ENCODE measurements around the gene NOP16. TPM values are rescaled to one million over a fixed set of nuclear protein-coding genes. Genes with fewer than 3 reads are reported as not detected.

NOP16 gene
- total RNA-seq, 1 experiment from 2014 or later: 31.5 TPM

DNA sequence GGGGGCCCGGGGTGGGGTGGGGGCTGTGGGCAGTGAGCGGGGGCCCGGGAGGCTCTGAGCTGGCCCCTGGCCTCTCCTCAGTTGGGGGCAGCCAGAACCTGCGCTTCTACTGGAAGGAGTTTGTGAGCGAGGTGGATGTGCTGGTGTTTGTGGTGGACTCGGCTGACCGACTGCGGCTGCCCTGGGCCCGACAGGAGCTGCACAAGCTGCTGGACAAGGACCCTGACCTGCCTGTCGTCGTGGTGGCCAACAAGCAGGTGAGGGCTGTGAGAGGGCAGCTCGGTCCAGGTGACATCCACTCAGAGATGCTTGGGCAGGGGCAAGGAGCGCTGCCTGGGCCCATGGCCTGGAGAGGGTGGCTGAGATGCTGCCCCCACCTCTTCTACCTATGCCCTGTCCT, 19.7 kb downstream of the NOP16 start:
- intact Hi-C loops (cut with micrococcal nuclease; ENCODE audit: unreplicated experiment): no loop called here
- no peak for DNase-seq
- ChIA-PET POLR2A (ENCODE audit: unreplicated experiment) (no interaction called here), CTCF (no interaction called here)
- 0 out of 2 replicates have a peak, but pooled peaks cover 12% of the 10 kb centered on the region for H3F3A ChIP-seq (ENCODE audit: insufficient read depth, low read depth)
- no TSS peak for BruUV-seq (replicated peaks)
- no peaks in the 10 kb centered on the region for H3K9me2 ChIP-seq (ENCODE audit: insufficient read depth)
- no peak for TF ChIP-seq EZH2 (IDR thresholded peaks at IDR 0.05; ENCODE audit: low read depth)
- TF ChIP-seq, protein P1, sequence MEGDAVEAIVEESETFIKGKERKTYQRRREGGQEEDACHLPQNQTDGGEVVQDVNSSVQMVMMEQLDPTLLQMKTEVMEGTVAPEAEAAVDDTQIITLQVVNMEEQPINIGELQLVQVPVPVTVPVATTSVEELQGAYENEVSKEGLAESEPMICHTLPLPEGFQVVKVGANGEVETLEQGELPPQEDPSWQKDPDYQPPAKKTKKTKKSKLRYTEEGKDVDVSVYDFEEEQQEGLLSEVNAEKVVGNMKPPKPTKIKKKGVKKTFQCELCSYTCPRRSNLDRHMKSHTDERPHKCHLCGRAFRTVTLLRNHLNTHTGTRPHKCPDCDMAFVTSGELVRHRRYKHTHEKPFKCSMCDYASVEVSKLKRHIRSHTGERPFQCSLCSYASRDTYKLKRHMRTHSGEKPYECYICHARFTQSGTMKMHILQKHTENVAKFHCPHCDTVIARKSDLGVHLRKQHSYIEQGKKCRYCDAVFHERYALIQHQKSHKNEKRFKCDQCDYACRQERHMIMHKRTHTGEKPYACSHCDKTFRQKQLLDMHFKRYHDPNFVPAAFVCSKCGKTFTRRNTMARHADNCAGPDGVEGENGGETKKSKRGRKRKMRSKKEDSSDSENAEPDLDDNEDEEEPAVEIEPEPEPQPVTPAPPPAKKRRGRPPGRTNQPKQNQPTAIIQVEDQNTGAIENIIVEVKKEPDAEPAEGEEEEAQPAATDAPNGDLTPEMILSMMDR (conservative IDR thresholded peaks at IDR 0.05): no peak
- no peaks in the 10 kb centered on the region for H3K36me3 ChIP-seq (ENCODE audit: low read depth)
- no peaks in the 10 kb centered on the region for H3K27me3 ChIP-seq (ENCODE audit: insufficient read depth, low read depth)
- no peak overlapping the region for H3K4me2 ChIP-seq
- H3K4me3 ChIP-seq: no peak overlapping the region
- no peaks in the 10 kb centered on the region for H4K20me1 ChIP-seq (ENCODE audit: insufficient read depth)
- H3K4me1 ChIP-seq (replicated peaks; ENCODE audit: insufficient read depth): peaks cover 13% of the 10 kb centered on the region
- no peaks in the 10 kb centered on the region for H3K9me3 ChIP-seq (ENCODE audit: insufficient read depth, low read depth)
- no peaks in the 10 kb centered on the region for H3K79me2 ChIP-seq (ENCODE audit: low read depth)
- no peak overlapping the region for H2AFZ ChIP-seq
- H3K27ac ChIP-seq: no peak overlapping the region

DNA sequence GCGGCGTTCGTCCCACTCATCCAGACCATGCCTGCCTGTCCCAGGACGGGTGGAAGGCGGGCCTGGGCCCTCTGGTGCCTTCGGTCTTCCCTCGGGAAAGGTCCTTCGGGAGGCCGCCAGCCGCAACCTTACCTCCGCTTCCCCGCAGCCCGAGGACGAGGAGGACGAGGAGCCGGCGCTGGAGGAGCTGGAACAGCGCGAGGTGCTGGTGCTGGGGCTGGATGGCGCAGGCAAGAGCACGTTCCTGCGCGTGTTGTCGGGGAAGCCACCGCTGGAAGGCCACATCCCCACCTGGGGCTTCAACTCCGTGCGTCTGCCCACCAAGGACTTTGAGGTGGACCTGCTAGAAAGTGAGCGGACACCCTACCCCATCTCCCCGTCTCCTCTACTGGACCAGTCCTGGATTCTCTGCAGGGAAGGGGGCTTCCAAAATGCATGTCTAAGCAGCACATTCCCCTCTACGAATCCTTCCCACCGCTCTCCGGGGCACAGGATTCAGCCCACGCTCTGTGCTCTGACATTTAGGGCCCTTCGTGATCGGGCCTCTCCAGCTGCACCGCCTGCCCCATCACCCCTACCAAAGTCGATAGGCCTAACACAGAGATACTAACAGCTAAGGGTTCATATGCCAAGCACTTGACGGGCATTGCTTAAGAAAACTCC, 22.0 kb downstream of the NOP16 start:
- peaks cover 2% of the 10 kb centered on the region; the same call in 1 of the 2 replicates for H3K79me2 ChIP-seq (ENCODE audit: low read depth)
- no peak overlapping the region for H3K4me2 ChIP-seq
- H3K9me2 ChIP-seq (ENCODE audit: insufficient read depth): no peaks in the 10 kb centered on the region
- no peaks in the 10 kb centered on the region for H3F3A ChIP-seq (ENCODE audit: insufficient read depth, low read depth)
- BruUV-seq (replicated peaks): no TSS peak
- no peaks in the 10 kb centered on the region for H3K36me3 ChIP-seq (ENCODE audit: low read depth)
- ChIA-PET POLR2A (ENCODE audit: unreplicated experiment) (no interaction called here), CTCF (no interaction called here)
- no peak overlapping the region for H2AFZ ChIP-seq
- no peaks in the 10 kb centered on the region for H3K27me3 ChIP-seq (ENCODE audit: insufficient read depth, low read depth)
- H3K27ac ChIP-seq: no peak overlapping the region
- no peak overlapping the region for H3K4me3 ChIP-seq
- H4K20me1 ChIP-seq (ENCODE audit: insufficient read depth): no peaks in the 10 kb centered on the region
- intact Hi-C loops (cut with micrococcal nuclease; ENCODE audit: unreplicated experiment): no loop called here
- H3K4me1 ChIP-seq (replicated peaks; ENCODE audit: insufficient read depth): no peaks in the 10 kb centered on the region; the same call in 1 of the 2 replicates
- TF ChIP-seq EZH2 (IDR thresholded peaks at IDR 0.05; ENCODE audit: low read depth): no peak
- TF ChIP-seq, protein P1 (conservative IDR thresholded peaks at IDR 0.05): no peak
- DNase-seq: no peak
- H3K9me3 ChIP-seq (ENCODE audit: insufficient read depth, low read depth): no peaks in the 10 kb centered on the region

DNA sequence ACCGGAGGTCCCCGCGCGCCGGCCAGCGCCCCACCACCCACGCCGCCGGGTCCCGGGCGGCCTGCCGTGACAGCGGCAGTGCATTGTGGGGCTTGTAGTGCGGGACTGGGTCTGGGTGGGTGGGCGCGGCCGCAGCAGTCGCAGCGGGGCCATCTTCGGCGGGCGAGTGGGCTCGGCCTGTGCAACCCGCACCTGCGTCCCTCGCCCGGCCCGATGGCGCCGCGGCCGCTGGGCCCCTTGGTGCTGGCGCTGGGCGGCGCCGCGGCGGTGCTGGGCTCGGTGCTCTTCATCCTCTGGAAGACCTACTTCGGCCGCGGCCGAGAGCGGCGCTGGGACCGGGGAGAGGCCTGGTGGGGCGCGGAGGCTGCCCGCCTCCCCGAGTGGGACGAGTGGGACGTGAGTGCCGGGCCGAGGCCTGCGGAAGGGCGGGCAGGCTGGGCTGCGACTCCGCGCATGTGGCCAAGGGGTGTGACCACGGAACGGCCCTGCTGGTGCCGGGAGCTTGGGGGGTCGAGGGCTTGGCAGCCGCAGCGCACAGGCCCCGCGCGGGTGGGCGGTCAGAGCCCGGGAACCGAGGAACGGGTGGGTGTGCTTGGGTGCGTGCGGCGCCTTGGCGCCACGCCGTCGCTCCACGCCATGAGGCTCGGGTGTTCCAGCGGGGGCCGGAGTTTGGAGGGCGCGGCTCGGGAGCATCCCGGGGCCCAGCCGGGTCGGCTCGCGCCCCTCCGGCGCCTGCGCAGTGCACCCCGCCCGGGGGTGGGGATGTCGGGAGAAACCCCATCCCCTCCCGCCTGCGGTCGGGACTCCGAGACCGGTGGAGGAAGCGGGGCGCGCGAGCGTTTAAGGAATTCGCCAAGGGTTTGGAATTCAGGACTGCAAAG, 22.8 kb downstream of the NOP16 start, which contains the start of gene ARL10:
Gene ARL10, plus strand, starts transcription at position 137 of the 881 bp plus-strand sequence. Its CDS starts 77 bp downstream, at position 214.
- CTCF ChIA-PET: no interaction called here
- intact Hi-C loops (cut with micrococcal nuclease; ENCODE audit: unreplicated experiment): no loop called here
- no peak for TF ChIP-seq EZH2 (IDR thresholded peaks at IDR 0.05; ENCODE audit: low read depth)
- TF ChIP-seq, protein P1 (conservative IDR thresholded peaks at IDR 0.05): no peak
- Histone ChIP-seq H3K27me3 (ENCODE audit: insufficient read depth, low read depth) (no peaks in the 10 kb centered on the region), H3K9me2 (ENCODE audit: insufficient read depth) (no peaks in the 10 kb centered on the region), H3K4me1 (replicated peaks; ENCODE audit: insufficient read depth) (peaks cover under 1% of the 10 kb centered on the region; the same call in 1 of the 2 replicates), H3K4me3 (no peak within 1 kb of the TSS), H3F3A (ENCODE audit: insufficient read depth, low read depth) (no peaks in the 10 kb centered on the region), H4K20me1 (ENCODE audit: insufficient read depth) (no peaks in the 10 kb centered on the region), H3K9me3 (ENCODE audit: insufficient read depth, low read depth) (no peaks in the 10 kb centered on the region), H2AFZ (no peak within 1 kb of the TSS), H3K36me3 (ENCODE audit: low read depth) (no peaks in the 10 kb centered on the region), H3K4me2 (no peak within 1 kb of the TSS), H3K79me2 (ENCODE audit: low read depth) (peaks cover 9% of the 10 kb centered on the region), H3K27ac (no peak within 1 kb of the TSS)
- BruUV-seq (replicated peaks): no TSS peak
- peak in 1 of 2 experiments; percentile 17 for DNase-seq
- POLR2A ChIA-PET (ENCODE audit: unreplicated experiment): no interaction called here
